ENCODE data around the gene ZNF492. TPM values are rescaled to one million over a fixed set of nuclear protein-coding genes. Genes with fewer than 3 reads are reported as not detected.
"Not testable (repeated sequence)": the region's sequence is repeated elsewhere in the genome, so short reads cannot be mapped to it uniquely, and the experiment has no call there.

Gene ZNF492
- total RNA-seq, 1 donor from 2014 or later = 0.50 TPM

- no peak for DNase-seq (ENCODE audit: low read depth)
Observed at GRCh38 chr19:22617614-22618320, 16.4 kb upstream of the ZNF492 start.

GRCh38 chr19:22619371-22619770 lies 14.8 kb upstream of the ZNF492 start:
- DNase-seq (ENCODE audit: low read depth) = no peak

DNA sequence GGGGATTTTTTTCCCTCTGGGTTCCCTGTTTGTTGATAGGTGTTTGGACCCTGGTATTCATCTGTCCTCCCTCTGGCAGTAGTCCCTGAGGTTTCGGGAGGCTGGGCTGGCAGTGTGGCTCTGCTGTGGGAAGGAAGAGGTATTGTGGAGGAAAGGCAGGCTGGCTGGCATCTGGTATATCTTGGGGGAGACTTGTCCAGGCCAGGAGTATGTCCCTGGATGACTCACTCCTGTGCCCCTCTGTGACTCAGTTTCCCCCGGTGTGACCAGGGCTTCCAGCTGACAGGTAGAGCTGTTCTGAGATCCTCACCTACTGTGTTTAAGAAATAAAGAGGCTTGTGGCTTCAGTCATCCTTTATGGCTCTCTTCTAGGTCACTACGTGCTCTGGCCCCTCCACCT lies 14.2 kb upstream of the ZNF492 start:
- DNase-seq (ENCODE audit: low read depth) = no peak

GRCh38 chr19:22620401-22620800 lies 13.7 kb upstream of the ZNF492 start:
- DNase-seq (ENCODE audit: low read depth) = no peak

- DNase-seq (ENCODE audit: low read depth) = no peak
Observed at GRCh38 chr19:22620912-22621311, 13.2 kb upstream of the ZNF492 start.

DNA sequence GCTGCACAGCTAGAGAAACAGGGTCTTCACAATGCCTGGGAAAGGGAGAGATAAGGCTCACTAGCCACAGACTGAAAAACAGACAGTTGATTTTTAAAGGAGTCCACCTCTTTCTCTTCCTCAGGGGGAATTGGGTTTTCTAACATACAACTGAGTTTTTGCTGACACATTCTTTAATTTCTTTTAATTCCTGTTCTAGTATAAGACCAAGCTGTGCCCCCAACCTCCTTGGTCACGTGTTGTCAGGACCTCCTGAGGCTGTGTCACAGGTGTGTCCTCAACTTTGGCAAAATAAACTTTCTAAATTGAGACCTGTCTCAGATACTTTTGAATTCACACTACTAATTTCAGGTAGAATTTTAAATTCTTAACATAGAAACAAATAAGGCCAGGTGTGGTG lies 12.1 kb upstream of the ZNF492 start:
- DNase-seq (ENCODE audit: low read depth) = no peak

DNA sequence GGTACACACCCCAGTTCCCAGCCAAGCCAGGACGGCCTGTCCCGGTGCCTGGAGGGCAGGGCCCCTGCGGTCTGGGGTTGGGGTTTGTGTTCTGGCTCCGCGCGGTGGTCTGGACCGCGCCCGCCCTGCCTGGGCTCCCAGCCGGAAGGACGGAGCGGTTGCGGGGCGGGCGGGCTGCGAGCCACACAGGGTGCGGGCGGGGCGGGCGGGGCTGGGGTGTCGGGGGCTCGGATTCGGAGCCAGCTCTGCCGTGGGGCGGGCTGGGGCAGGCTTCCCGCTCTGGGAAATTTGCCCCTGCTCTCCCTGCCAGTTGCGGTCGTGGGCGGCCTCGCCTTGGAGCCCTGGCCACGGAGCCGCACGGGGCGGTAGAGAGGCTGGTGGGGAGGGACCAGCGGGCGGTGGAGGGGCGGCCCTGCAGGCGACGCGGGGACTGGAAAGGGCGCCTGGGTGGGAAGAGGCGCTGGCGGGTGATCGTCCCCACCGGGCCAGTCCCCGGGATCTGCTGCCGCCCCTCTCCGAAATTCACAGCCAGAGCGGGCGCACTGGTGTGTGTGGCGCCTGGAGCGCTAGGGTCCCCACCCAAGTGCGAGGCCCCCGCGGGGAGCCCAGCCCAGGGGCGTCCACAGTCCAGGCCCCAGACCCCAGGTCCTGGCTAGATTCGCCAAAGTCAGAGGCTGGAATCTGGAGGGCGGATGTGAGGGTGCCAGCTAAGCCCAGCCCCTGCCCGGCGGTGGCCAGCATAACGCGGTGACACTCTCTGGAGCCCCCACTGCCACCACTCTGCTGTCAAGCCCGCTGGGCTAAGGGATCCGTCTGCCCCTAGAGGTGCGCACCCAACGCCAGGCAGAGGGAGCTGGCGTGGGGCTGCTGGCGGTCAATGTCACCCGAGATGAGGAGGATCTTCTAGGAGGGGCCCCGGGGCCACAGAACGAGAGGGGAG lies 11.0 kb upstream of the ZNF492 start:
- DNase-seq (ENCODE audit: low read depth) = no peak

DNA sequence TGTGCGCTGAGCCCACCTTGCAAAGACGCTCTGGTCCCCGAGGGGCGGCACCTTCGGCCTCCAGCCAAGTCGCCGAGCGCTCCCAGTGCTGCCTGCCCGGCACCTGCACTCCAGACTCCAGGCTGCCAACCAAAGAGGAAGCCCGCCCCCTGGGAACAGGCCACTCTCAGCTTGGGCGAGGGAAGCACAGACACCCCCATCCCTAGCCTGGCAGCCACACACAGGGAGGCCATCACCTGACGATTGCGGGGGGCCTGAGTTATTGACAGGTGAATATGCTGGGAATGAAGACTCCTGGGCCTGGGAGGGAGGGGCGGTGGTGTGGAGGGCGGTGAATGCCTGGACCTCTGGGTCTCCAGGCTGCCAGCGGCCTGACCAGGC lies 10.3 kb upstream of the ZNF492 start:
- DNase-seq (ENCODE audit: low read depth) = no peak

GRCh38 chr19:22625266-22626035 lies 8.7 kb upstream of the ZNF492 start:
- no peak for DNase-seq (ENCODE audit: low read depth)

DNA sequence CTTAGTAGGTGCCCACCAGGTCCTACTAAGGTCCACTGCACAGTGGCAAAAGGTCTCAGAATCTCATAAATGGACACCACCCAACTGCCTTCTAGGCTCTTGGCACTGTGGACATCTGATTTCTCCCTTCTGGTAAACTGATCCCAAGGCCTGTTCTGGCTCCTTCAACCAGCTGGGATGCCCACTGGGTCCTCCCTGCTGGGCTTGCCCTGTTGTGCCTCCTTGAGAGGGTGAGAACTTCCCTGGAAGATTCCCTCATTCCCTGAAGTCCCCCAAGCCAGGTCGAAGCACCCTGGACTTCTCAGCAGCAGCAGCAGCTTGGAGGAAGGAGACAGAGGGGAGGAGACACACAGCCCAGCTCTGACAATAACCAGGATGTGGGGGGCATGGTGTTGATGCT lies 6.6 kb upstream of the ZNF492 start:
- no peak for DNase-seq (ENCODE audit: low read depth)

DNA sequence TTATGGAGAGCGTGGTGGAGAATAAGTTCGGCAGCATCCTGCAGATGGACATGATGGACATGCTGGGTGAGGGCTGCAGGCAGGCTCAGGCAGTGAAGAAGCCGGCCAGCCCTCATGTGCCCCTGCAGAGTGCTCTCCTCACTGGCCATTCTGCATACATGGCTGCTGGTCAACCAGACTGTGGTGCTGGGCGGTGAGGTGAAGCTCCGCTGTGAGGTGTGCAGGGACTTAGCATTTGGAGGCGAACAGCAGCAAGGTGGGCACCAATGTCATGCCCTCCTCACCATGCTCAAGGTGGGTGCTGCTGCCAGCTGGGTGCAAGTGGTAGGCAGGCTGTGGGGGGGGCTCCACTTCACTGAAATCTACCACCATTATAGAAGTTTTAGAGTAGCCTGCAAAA lies 5.7 kb upstream of the ZNF492 start:
- no peak for DNase-seq (ENCODE audit: low read depth)

GRCh38 chr19:22634450-22634827 lies 315 bp downstream of the ZNF492 start:
- no peak for DNase-seq (ENCODE audit: low read depth)

DNA sequence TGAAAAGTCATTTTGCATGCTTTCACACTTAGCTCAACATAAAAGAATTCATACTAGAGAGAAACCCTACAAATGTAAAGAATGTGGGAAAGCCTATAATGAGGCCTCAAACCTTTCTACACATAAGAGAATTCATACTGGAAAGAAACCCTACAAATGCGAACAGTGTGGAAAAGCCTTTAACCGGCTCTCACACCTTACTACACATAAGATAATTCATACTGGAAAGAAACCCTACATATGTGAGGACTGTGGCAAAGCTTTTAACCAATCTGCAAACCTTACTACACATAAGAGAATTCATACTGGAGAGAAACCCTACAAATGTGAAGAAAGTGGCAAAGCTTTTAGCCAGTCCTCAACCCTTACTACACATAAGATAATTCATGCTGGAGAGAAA lies 51.4 kb downstream of the ZNF492 start:
- not testable (repeated sequence) for DNase-seq (ENCODE audit: low read depth)

DNA sequence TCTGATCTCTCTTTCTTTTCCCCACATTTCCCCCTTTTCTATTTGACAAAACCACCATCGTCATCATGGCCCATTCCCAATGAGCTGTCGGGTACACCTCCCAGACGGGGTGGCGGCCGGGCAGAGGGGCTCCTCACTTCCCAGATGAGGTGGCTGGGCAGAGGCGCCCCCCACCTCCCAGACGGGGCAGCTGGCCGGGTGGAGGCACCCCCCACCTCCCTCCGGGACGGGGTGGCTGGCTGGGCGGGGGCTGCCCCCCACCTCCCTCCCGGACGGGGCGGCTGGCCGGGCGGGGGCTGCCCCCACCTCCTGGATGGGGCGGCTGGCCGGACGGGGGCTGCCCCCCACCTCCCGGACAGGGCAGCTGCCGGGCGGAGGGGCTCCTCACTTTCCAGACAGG lies 68.5 kb downstream of the ZNF492 start:
- not testable (repeated sequence) for DNase-seq (ENCODE audit: low read depth)

DNA sequence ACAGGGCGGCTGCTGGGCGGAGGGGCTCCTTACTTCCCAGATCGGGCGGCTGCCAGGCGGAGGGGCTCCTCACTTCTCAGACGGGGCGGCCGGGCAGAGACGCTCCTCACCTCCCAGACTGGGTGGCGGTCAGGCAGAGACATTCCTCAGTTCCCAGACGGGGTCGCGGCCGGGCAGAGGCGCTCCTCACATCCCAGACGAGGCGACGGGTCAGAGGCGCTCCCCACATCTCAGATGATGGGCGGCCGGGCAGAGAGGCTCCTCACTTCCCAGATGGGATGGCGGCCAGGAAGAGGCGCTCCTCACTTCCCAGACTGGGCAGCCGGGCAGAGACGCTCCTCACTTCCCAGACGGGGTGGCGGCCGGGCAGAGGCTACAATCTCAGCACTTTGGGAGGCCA lies 69.0 kb downstream of the ZNF492 start:
- not testable (repeated sequence) for DNase-seq (ENCODE audit: low read depth)

GRCh38 chr19:22708983-22709382 lies 74.9 kb downstream of the ZNF492 start:
- DNase-seq (ENCODE audit: low read depth) = no peak

Other genes with a start within 250 kb of the ZNF492 start
- gene ZNF98, start 212.0 kb upstream of the ZNF492 start, total RNA-seq = 0.17 and 0.55 TPM in 2 replicates
- under 0.01 TPM in 1 of 2 replicates, not detected in the other for gene ZNF99, start 149.8 kb downstream of the ZNF492 start, total RNA-seq
- not detected in 2 replicates for gene ZNF723, start 198.0 kb downstream of the ZNF492 start, total RNA-seq

All from renal cortical epithelial cell (primary cell).